ENCODE data around the gene MYT1. TPM values are rescaled to one million over a fixed set of nuclear protein-coding genes. Genes with fewer than 3 reads are reported as not detected.
A peak's percentile ranks its signal among the peaks of the same experiment; 100 is the strongest.

The MYT1 gene
- total and polyA plus RNA-seq, 2 of the 13 experiments (the other 11 are each of a cell fraction or from before 2014, with no cell fraction given): 0.58 to 2.5 TPM

GRCh38 chr20:64236137-64237088 lies 72.2 kb downstream of the MYT1 start (continued):
- TF ChIP-seq ZNF710 (CRISPR knock-in tag; IDR thresholded peaks at IDR 0.05; ENCODE audit: borderline replicate concordance) (peak; percentile 84), HOXD1 (CRISPR knock-in tag; IDR thresholded peaks at IDR 0.05) (no peak), KDM4B (CRISPR knock-in tag; IDR thresholded peaks at IDR 0.05) (peak; percentile 79), ZNF333 (CRISPR knock-in tag; IDR thresholded peaks at IDR 0.05; ENCODE audit: borderline replicate concordance) (0 out of 2 replicates have a peak, but pooled peaks have one; percentile 5), TFDP2 (CRISPR knock-in tag; IDR thresholded peaks at IDR 0.05) (no peak), KAT8 (CRISPR knock-in tag; IDR thresholded peaks at IDR 0.05) (peak; percentile 40; the same call in 1 of the 2 replicates), BCL3 (CRISPR knock-in tag; IDR thresholded peaks at IDR 0.05) (no peak), MTF1 (CRISPR knock-in tag; IDR thresholded peaks at IDR 0.05) (no peak), NR2F6 (IDR thresholded peaks at IDR 0.05) (peak; percentile 94), NR2F6 (CRISPR knock-in tag; IDR thresholded peaks at IDR 0.05) (peak; percentile 93), ZNF800 (CRISPR knock-in tag; IDR thresholded peaks at IDR 0.05) (no peak), ZNF577 (CRISPR knock-in tag; IDR thresholded peaks at IDR 0.05; ENCODE audit: borderline replicate concordance, low read depth) (no peak), ZNF30 (CRISPR knock-in tag; IDR thresholded peaks at IDR 0.05) (no peak), ZNF317 (CRISPR knock-in tag; IDR thresholded peaks at IDR 0.05) (peak; percentile 74; the same call in 1 of the 2 replicates), ZFP36L2 (CRISPR knock-in tag; IDR thresholded peaks at IDR 0.05) (no peak), TAF15 (IDR thresholded peaks at IDR 0.05; ENCODE audit: low read depth, low read length, poor library complexity, severe bottlenecking) (no peak), GMEB1 (CRISPR knock-in tag; IDR thresholded peaks at IDR 0.05; ENCODE audit: borderline replicate concordance) (no peak), ZNF3 (CRISPR knock-in tag; IDR thresholded peaks at IDR 0.05) (no peak), ZBTB2 (CRISPR knock-in tag; IDR thresholded peaks at IDR 0.05; ENCODE audit: low read depth) (no peak), GATAD2A (CRISPR knock-in tag; IDR thresholded peaks at IDR 0.05) (peak; percentile 95)

Measured in HepG2 (cell line).